Brain microvascular endothelial cell (primary cell): Measurements from ENCODE around the gene FOXJ2.
A peak's percentile ranks its signal among the peaks of the same experiment; 100 is the strongest.
"Not testable (repeated sequence)": the region's sequence is repeated elsewhere in the genome, so short reads cannot be mapped to it uniquely, and the experiment has no call there.

ENCODE experiments used
- DNase-seq: peaks from one replicate; pipeline ENCODE4 v3.0.0-alpha.2; 2020
- H3K27ac ChIP-seq: fragments of 250-450 bp; sonication (Bioruptor Pico); 2 replicates; pipeline ENCODE4 v1.5.1; 2020; ENCODE audit warnings: mild to moderate bottlenecking, moderate library complexity
- H3K27me3 ChIP-seq: fragments of 250-450 bp; sonication (Bioruptor Pico); replicated peaks from 2 replicates; pipeline ENCODE4 v1.5.1; 2020; ENCODE audit warnings: mild to moderate bottlenecking
- H3K36me3 ChIP-seq: fragments of 250-450 bp; sonication (Bioruptor Pico); replicated peaks from 2 replicates; pipeline ENCODE4 v1.5.1; 2020; ENCODE audit warnings: mild to moderate bottlenecking
- H3K4me3 ChIP-seq: 2 replicates; pipeline ENCODE4 v1.5.1; 2011; ENCODE audit warnings: low read depth, mild to moderate bottlenecking, control low read depth, low read length, moderate library complexity
- CTCF ChIP-seq: IDR thresholded peaks from 2 replicates; pipeline ENCODE4 v1.5.1; 2011; ENCODE audit warnings: low read depth, mild to moderate bottlenecking, moderate library complexity, low read length, control low read depth, inconsistent platforms; ENCODE audit errors: missing control alignments
- in situ Hi-C: cut with HindIII; loops from 2 replicates; pipeline ENCODE4 v1.10.0; 2017; ENCODE audit warnings: low sequenced_read_pairs, low pct_ligation_motif_present

Gene FOXJ2

DNA sequence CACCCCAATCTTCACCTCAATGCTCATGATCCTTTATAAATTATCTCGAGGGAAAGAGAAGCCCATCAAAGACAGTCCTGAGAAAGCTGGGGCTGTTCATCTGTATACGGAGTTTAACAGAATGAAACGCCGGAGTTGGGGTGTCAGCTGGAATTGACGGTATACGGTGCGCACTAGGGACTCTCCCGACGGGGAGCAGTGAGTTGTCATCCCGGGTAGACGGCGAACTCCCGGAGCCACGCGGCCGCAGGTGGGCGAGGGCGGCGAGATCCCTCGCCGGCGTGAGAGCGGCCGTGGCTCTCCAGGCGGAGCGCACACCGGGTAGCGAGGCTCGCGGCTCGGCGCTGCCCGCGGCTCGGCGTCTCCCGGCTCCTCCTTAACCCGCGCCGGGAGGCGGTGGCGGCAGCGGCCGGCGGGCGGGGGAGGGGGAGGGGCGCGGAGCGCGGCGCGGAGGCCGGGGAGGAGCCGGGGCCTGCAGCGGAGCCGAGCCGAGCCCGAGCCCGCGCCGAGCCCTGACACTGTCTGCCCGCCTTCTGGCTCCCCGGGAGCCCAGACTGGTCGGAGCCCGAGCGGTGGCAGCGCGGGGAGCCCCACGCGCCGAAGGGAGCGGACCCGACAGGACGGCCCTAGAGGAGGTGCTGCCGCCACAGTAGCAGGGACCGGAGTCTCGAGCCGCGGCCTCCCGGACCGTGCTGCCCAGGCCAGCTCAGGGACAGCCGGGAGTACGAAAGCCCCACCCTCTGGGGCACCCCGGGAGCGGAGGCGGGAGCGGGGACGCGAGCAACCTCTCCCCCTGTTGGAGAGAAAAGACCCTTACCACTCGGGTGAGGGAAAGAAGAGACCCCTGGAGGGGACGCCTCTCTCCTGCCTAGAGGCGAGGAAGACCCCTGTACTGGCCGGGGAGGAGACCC lies at the start of gene FOXJ2:
Gene FOXJ2 (plus strand): TSS at position 475 of the 911 bp plus-strand sequence. CDS start 7,117 bp downstream, outside the sequence.
- Histone ChIP-seq H3K27me3 (no peaks in the 10 kb centered on the region), H3K36me3 (no peaks in the 10 kb centered on the region), H3K27ac (peak within 1 kb of the TSS; percentile 64), H3K4me3 (peak within 1 kb of the TSS; percentile 85)
- DNase-seq: peak; percentile 45
- in situ Hi-C loops: no loop called here
- TF ChIP-seq CTCF: no peak

DNA sequence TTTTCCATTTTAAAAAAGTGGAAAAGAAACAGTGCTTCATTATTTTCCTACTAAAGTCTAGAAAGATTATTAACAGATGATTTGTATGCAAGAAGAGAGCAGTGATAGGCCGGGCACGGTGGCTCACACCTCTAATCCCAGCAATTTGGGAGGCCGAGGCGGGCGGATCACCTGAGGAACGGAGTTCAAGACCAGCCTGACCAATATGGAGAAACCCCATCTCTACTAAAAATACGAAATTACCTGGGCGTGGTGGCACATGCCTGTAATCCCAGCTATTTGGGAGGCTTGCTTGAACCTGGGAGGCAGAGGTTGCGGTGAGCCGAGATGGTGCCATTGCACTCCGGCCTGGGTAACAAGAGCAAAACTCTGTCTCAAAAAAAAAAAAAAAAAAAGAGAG lies 49.5 kb upstream of the FOXJ2 start:
- DNase-seq, in situ Hi-C loops, H3K4me3 ChIP-seq: not testable (repeated sequence)

GRCh38 chr12:7983460-7983859 lies 49.1 kb upstream of the FOXJ2 start:
- H3K36me3 ChIP-seq, in situ Hi-C loops, H3K27ac ChIP-seq, H3K27me3 ChIP-seq, H3K4me3 ChIP-seq, DNase-seq: not testable (repeated sequence)

More for the DNA sequence above, 49.5 kb upstream of the FOXJ2 start:
- not testable (repeated sequence) for H3K27ac ChIP-seq, H3K36me3 ChIP-seq, H3K27me3 ChIP-seq

GRCh38 chr12:7984900-7985299 lies 47.6 kb upstream of the FOXJ2 start:
- TF ChIP-seq CTCF: no peak
- in situ Hi-C loops: no loop called here
- H3K4me3 ChIP-seq: no peak overlapping the region

GRCh38 chr12:7985802-7986418 lies 46.6 kb upstream of the FOXJ2 start:
- DNase-seq: no peak
- in situ Hi-C loops: no loop called here
- Histone ChIP-seq H3K27ac (no peak overlapping the region), H3K36me3 (no peaks in the 10 kb centered on the region), H3K27me3 (no peaks in the 10 kb centered on the region), H3K4me3 (no peak overlapping the region)
- TF ChIP-seq CTCF: no peak

More at GRCh38 chr12:7984900-7985299, 47.6 kb upstream of the FOXJ2 start:
- no peak for DNase-seq
- Histone ChIP-seq H3K27me3 (no peaks in the 10 kb centered on the region), H3K27ac (no peak overlapping the region), H3K36me3 (no peaks in the 10 kb centered on the region)

DNA sequence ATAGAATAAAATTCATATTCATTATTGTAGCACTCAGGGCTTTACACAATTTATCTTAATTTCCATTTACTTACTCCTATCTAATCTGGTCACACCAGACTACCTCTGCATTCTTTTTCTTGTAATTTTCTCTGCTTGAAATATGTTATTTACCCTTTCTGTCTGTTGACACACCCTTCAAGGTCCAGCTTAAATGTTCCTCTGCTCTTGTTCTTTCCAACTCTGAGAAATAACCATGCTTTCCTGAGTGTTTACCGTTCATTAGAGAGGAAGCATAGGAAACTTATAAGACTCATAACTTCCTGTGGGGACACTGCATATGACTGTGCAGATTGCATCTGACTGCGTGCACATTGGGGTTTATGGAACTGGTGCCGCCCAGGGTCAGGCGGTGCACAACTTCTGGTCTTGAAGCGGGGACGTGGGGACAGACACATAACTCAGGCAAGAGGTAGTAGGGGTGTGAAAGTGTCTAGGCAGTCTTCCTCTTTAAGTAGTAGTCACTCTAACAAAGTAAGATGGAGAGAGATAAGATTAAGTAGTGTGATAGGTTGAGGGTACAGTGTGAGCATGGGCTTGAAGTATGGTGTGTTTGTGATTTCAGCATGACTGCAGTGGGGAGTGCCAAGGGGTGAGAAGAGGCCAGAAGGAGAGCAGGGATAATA lies 42.6 kb upstream of the FOXJ2 start:
- Histone ChIP-seq H3K4me3 (no peak overlapping the region), H3K27me3 (no peaks in the 10 kb centered on the region), H3K27ac (no peak overlapping the region), H3K36me3 (no peaks in the 10 kb centered on the region)
- in situ Hi-C loops: no loop called here
- no peak for TF ChIP-seq CTCF
- no peak for DNase-seq
